Ishikawa (cell line): ENCODE results near the gene ALX4.

Source experiments
- CEBPB ChIP-seq: IDR thresholded peaks from 2 replicates; pipeline ENCODE4 v1.6.1; 2012
- CREB1 ChIP-seq: IDR thresholded peaks from 2 replicates; pipeline ENCODE4 v1.6.1; 2012; ENCODE audit warnings: low read depth
- EGR1 ChIP-seq: IDR thresholded peaks from 2 replicates; pipeline ENCODE4 v1.6.1; 2012
- EP300 ChIP-seq: IDR thresholded peaks from 2 replicates; pipeline ENCODE4 v1.6.1; 2012; ENCODE audit warnings: borderline replicate concordance
- FOXM1 ChIP-seq: IDR thresholded peaks from 2 replicates; pipeline ENCODE4 v1.6.1; 2012; ENCODE audit warnings: low read depth, borderline replicate concordance
- NFIC ChIP-seq: IDR thresholded peaks from 2 replicates; pipeline ENCODE4 v1.6.1; 2012
- RAD21 ChIP-seq: IDR thresholded peaks from 2 replicates; pipeline ENCODE4 v1.6.1; 2012; ENCODE audit warnings: low read depth
- TAF1 ChIP-seq: IDR thresholded peaks from 2 replicates; pipeline ENCODE4 v1.6.1; 2012; ENCODE audit warnings: low read depth, mild to moderate bottlenecking
- TCF12 ChIP-seq: IDR thresholded peaks from 2 replicates; pipeline ENCODE4 v1.6.1; 2012; ENCODE audit warnings: low read depth
- TEAD4 ChIP-seq: IDR thresholded peaks from 2 replicates; pipeline ENCODE4 v1.6.1; 2012
- YY1 ChIP-seq: IDR thresholded peaks from 2 replicates; pipeline ENCODE4 v1.6.1; 2012; ENCODE audit warnings: low read depth
- ZBTB7A ChIP-seq: IDR thresholded peaks from 2 replicates; pipeline ENCODE4 v1.6.1; 2012; ENCODE audit warnings: low read depth
- TF ChIP-seq, protein P1 (sequence below): IDR thresholded peaks from 2 replicates; pipeline ENCODE4 v1.6.1; 2012; ENCODE audit warnings: low read depth, mild to moderate bottlenecking
- TF ChIP-seq, protein P2 (sequence below): IDR thresholded peaks from 2 replicates; pipeline ENCODE4 v1.6.1; 2012
- TF ChIP-seq, protein P3 (sequence below): IDR thresholded peaks from 2 replicates; pipeline ENCODE4 v1.6.1; 2012

The ALX4 gene

DNA sequence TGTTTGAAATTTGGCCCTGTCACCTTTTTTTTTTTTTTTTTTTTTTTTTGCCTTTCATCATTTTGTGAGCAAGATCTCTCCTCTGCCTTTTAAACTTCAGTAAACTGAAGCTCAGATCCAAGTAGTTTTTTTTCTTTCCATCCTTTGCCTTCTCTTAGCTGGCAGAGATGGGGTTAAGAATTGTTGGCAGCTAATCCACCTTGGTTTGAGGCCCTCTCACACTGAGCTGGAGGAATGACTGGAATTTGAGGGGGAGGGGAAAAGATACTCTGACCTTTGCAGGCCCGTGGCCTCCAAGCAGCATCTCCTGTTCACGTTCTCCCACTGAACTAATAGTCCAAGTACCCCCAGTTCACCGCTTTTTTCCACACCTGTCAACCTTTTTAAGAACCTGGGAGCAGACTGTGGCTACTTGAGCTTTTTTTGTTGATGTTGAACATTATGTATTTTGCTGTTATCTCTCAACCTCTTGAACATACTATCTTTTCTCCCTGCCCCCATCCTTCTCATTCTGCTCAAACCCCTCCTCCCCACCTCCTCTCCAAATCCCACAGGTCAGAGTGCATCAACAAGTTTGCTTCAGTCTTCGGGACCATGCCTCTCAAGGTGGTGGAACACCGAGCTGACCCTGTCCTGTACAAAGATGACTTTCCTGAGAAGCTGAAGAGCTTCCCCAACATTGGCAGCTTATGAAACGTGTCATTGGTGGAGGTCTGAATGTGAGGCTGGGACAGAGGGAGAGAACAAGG, 66.2 kb downstream of the ALX4 start:
- TF ChIP-seq FOXM1, result no peak
- TF ChIP-seq YY1, result no peak
- TF ChIP-seq TEAD4, result peak; percentile 99
- TF ChIP-seq CEBPB, result no peak
- peak; percentile 73; the same call in 1 of the 2 replicates for TF ChIP-seq EP300
- TF ChIP-seq NFIC, result peak; percentile 93
- no peak for TF ChIP-seq CREB1
- TF ChIP-seq TCF12, result peak; percentile 57; the same call in 1 of the 2 replicates
- no peak for TF ChIP-seq EGR1

DNA sequence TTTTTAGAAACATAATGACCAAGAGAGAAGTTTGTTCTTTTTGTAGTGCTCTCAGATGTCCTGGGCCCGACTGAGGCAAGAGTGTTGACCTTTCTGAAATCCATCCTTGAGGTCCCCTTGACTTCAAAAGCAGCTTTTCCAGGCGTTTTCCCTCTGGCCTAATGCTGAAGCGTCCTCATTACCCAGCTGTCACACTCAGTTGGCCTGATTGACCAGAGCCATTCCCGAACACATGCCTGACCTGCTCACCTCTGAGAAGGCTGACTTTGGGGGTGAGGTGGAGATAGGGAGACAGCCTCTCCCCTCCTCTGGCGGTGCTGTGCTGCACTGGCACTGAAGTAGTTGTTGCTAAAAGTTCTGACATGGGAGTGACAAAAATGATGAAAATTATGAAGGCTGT, 66.9 kb downstream of the ALX4 start:
- TF ChIP-seq TCF12 (no peak), TAF1 (no peak), ZBTB7A (no peak), EP300 (no peak), RAD21 (no peak), TEAD4 (no peak)
- TF ChIP-seq, protein P1, sequence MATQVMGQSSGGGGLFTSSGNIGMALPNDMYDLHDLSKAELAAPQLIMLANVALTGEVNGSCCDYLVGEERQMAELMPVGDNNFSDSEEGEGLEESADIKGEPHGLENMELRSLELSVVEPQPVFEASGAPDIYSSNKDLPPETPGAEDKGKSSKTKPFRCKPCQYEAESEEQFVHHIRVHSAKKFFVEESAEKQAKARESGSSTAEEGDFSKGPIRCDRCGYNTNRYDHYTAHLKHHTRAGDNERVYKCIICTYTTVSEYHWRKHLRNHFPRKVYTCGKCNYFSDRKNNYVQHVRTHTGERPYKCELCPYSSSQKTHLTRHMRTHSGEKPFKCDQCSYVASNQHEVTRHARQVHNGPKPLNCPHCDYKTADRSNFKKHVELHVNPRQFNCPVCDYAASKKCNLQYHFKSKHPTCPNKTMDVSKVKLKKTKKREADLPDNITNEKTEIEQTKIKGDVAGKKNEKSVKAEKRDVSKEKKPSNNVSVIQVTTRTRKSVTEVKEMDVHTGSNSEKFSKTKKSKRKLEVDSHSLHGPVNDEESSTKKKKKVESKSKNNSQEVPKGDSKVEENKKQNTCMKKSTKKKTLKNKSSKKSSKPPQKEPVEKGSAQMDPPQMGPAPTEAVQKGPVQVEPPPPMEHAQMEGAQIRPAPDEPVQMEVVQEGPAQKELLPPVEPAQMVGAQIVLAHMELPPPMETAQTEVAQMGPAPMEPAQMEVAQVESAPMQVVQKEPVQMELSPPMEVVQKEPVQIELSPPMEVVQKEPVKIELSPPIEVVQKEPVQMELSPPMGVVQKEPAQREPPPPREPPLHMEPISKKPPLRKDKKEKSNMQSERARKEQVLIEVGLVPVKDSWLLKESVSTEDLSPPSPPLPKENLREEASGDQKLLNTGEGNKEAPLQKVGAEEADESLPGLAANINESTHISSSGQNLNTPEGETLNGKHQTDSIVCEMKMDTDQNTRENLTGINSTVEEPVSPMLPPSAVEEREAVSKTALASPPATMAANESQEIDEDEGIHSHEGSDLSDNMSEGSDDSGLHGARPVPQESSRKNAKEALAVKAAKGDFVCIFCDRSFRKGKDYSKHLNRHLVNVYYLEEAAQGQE, result no peak

DNA sequence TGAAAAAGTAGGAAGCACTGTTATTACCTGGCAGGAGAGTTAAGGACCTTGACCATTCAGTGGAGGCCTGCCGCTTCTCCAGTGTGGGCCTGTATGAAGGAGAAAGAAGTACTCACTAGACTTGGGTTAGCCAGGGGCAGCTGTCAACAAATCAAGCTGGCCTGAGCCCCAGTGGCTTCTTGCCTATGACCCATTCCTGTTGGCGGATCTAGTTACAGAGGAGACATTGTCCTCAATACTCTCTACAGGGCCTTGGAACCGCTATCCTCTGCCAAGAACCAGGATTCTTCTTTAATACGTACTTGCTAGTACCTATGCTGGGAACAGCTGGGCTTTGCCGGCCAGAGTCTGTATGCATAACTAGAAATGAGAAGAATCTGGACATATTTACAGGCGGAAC, 68.1 kb downstream of the ALX4 start:
- TF ChIP-seq YY1 (no peak), ZBTB7A (no peak), CEBPB (no peak), FOXM1 (no peak), EP300 (no peak), CREB1 (no peak), NFIC (no peak), RAD21 (no peak), TCF12 (no peak), EGR1 (no peak)
- TF ChIP-seq, protein P2, sequence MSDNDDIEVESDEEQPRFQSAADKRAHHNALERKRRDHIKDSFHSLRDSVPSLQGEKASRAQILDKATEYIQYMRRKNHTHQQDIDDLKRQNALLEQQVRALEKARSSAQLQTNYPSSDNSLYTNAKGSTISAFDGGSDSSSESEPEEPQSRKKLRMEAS, result no peak
- TF ChIP-seq, protein P1, result no peak
- TF ChIP-seq, protein P3, sequence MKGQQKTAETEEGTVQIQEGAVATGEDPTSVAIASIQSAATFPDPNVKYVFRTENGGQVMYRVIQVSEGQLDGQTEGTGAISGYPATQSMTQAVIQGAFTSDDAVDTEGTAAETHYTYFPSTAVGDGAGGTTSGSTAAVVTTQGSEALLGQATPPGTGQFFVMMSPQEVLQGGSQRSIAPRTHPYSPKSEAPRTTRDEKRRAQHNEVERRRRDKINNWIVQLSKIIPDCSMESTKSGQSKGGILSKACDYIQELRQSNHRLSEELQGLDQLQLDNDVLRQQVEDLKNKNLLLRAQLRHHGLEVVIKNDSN, result no peak

DNA sequence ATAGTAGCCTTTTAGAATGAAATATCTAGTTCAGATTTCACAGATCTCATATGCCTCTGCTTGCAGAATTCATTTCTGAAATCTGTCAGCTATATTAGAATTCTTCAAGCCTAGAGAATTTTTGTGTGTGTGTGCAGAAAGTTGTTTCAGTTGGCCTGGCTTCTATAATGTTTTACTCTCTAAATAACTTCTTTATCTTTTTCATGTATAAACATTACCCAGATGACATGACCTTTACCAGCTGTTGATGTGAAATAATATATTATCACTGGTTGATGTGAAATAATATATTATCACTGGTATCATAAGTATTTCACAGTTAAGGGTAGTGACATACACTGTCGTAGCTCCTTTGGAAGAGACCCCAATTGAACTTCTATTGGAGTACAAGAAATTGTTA, 72.8 kb downstream of the ALX4 start:
- TF ChIP-seq, protein P3, result no peak
- TF ChIP-seq TCF12 (no peak), NFIC (no peak), FOXM1 (no peak), CREB1 (no peak), EGR1 (no peak), CEBPB (no peak), TEAD4 (no peak), EP300 (no peak), ZBTB7A (no peak), YY1 (no peak), RAD21 (no peak), TAF1 (no peak)
- TF ChIP-seq, protein P2, result no peak
- TF ChIP-seq, protein P1, result no peak
